Heart left ventricle (tissue), 13 donors: ENCODE data around the gene POMC.

Experiments
- CTCF ChIP-seq, 12 donors: fragments of 200-600 bp; sonication (generic) in 4 of 12; IDR thresholded peaks; one replicate each; pipeline versions ENCODE4 v1.5.0 to v1.8.0; 2018 to 2022; ENCODE audit warnings: antibody characterized with exemption in 12 of 12, mild to moderate bottlenecking in 5 of 12
- POLR2A ChIP-seq, 2 donors: fragments of 450-650 bp; IDR thresholded peaks; one replicate each; pipeline ENCODE4 v1.6.1; 2017; ENCODE audit warnings: antibody characterized with exemption in 2 of 2, mild to moderate bottlenecking in 2 of 2, moderate library complexity in 2 of 2
- donor health status: ischemic (EF 13 %, LVEDD 7.1; RV severe dilation, severe dysfunction).
- donor health status: DM: no; HTN: yes; CAD: no.
- donor health status: DM: no; HTN: no; CAD: no.
- donor health status: ischemic (EF 25% LVEDD 6.9; RV normal size, moderate dysfunction).
- donor health status: ischemic (EF 25% LVEDD 5.7; RV mildly dilated, moderate dysfunction).
- donor health status: ischemic (EF 35%, LVEDD 5.7; RV mildly dilated, moderate dysfunction).
- donor health status: nonischemic (EF 11% LVEDD 7.7; RV severe dilation, severe dysfunction).
- donor health status: DM: yes; HTN: yes; CAD: no.
- donor health status: PGD.
- donor health status: ischemic (EF 29% LVEDD 5.4; RV normal size, mild dysfunction).
- donor health status: nonischemic (EF 23%, LVEDD 6.1; RV moderate dilation, normal function).

- TF ChIP-seq CTCF (IDR thresholded peaks at IDR 0.05) = no peak
- TF ChIP-seq POLR2A (IDR thresholded peaks at IDR 0.05) = no peak
These were observed 29.8 kb upstream of the POMC start for GRCh38 chr2:25198209-25198525.
